Brain pericyte (primary cell): ENCODE measurements around the gene POLG2.
"Not testable (repeated sequence)": the region's sequence is repeated elsewhere in the genome, so short reads cannot be mapped to it uniquely, and the experiment has no call there.

Experiments
- DNase-seq: peaks from one replicate; pipeline ENCODE4 v3.0.0-alpha.2; 2012; ENCODE audit warnings: low read depth, low spot score

POLG2 gene

GRCh38 chr17:64441772-64442540 lies 54.9 kb downstream of the POLG2 start:
- DNase-seq: no peak

DNA sequence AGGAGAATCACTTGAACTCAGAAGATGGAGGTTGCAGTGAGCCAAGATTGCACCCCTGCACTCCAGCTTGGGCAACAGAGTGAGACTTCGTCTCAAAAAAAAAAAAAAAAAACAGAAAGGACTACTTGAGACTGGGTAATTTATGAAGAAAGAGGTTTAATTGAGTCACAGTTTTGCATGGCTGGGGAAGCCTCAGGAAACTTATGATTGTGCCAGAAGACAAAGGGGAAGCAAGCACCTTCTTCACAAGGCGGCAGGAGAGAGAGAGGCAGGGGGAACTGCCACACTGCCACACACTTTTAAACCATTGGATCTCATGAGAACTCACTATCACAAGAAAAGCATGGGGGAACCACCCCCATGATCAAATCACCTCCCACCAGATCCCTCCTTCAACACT lies 56.9 kb downstream of the POLG2 start:
- DNase-seq: no peak

DNA sequence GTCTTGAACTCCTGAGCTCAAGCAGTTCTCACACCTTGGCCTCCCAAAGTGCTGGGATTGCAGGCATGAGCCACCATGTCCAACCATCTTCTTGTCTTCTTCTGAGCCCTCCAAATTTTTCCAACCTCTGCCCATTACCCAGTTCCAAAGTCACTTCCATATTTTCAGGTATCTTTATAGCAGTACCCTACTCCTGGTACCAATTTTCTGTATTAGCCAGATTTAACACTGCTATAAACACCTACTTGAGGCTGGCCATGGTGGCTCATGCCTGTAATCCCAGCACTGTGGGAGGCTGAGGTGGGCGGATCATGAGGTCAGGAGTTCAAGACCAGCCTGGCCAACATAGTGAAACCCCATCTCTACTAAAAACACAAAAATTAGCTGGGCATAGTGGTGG lies 57.3 kb downstream of the POLG2 start:
- DNase-seq: not testable (repeated sequence)

DNA sequence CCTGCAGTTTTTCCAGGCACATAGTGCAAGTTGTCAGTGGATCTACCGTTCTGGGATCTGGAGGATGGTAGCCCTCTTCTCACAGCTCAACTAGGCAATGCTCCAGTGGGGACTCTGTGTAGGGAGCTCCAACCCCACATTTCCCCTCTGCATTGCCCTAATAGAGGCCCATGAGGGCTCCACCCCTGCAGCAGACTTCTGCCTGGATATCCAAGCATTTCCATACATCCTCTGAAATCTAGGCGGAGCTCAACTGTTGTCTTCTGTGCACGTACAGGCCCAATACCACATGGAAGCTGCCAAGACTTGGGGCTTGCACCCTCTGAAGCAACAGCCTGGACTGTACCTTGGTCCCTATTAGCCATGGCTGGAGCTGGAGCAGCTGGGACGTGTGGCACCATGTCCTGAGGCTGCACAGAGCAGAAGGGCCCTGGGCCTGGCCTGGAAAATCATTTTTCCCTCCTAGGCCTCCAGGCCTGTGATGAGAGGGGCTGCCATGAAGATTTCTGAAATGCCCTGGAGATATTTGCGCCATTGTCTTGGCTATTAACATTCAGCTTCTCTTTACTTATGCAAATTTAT lies 58.8 kb downstream of the POLG2 start:
- DNase-seq: no peak

DNA sequence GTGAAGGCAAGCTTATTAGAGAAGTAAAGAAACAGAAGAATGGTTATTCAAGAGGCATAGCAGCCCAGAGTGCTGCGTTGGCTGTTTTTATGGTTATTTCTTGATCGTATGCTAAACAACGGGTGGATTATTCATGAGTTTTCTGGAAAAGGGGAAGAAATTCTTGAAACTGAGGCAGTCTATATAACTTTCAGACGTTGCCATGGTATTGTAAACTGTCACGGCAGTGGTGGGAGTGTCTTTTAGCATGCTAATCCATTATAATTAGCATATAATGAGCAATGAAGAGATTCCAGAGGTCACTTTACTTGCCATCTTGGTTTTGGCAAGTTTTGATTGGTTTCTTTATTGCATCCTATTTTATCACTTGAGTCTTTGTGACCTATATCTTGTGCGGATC lies 65.3 kb downstream of the POLG2 start:
- DNase-seq: no peak

- not testable (repeated sequence) for DNase-seq
Measured at GRCh38 chr17:64430036-64430435, 66.8 kb downstream of the POLG2 start.

DNA sequence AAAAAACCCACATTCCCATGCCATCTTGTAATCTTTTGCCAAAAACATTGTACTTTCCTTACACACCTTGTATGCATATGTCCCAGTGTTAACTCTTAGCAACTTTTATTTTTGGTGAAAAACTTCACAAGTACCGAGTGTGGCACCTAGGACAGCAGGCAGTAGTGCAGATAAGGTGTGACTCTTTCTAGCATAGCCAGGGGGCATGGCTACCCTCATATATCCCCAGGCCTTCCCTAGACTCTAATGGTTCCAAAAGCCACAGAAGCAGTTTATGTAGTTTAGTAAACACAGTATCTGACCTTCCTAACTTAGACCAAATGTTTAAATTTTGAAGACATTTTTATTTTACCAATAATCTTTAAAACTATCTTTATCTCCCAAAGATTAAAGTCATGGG lies 68.4 kb downstream of the POLG2 start:
- no peak for DNase-seq
